CD4-positive, alpha-beta T cell treated with Interleukin-6 for 4 hours (primary cell): Measurements from ENCODE around the gene RPH3AL.

Experiments
- DNase-seq: peaks from one replicate; pipeline ENCODE4 v3.0.0-alpha.2; 2020; ENCODE audit warnings: mixed read lengths

RPH3AL gene

GRCh38 chr17:353213-353837, 718 bp upstream of the RPH3AL start:
- no peak for DNase-seq

- no peak for DNase-seq
Observed at GRCh38 chr17:351875-352420, 659 bp downstream of the RPH3AL start.

GRCh38 chr17:351449-351738, 1.2 kb downstream of the RPH3AL start:
- DNase-seq: no peak

GRCh38 chr17:350706-351448, 1.7 kb downstream of the RPH3AL start:
- DNase-seq: no peak

- DNase-seq: no peak
Observed at GRCh38 chr17:349666-350065, 2.9 kb downstream of the RPH3AL start.

GRCh38 chr17:348692-349425, 3.7 kb downstream of the RPH3AL start:
- no peak for DNase-seq

GRCh38 chr17:348012-348411, 4.6 kb downstream of the RPH3AL start:
- no peak for DNase-seq

- no peak for DNase-seq
Observed at GRCh38 chr17:347309-347899, 5.2 kb downstream of the RPH3AL start.

GRCh38 chr17:345992-346785, 6.4 kb downstream of the RPH3AL start:
- DNase-seq: no peak

GRCh38 chr17:345261-345660, 7.3 kb downstream of the RPH3AL start:
- no peak for DNase-seq

- no peak for DNase-seq
Observed at GRCh38 chr17:343875-344752, 8.5 kb downstream of the RPH3AL start.

- no peak for DNase-seq
Observed at GRCh38 chr17:343211-343610, 9.4 kb downstream of the RPH3AL start.

GRCh38 chr17:340074-340473, 12.5 kb downstream of the RPH3AL start:
- DNase-seq: no peak

GRCh38 chr17:339193-340061, 13.2 kb downstream of the RPH3AL start:
- DNase-seq: no peak

GRCh38 chr17:338442-339192, 14.0 kb downstream of the RPH3AL start:
- DNase-seq: no peak

- DNase-seq: no peak
Observed at GRCh38 chr17:337866-338265, 14.7 kb downstream of the RPH3AL start.

- no peak for DNase-seq
Observed at GRCh38 chr17:337453-337852, 15.2 kb downstream of the RPH3AL start.

GRCh38 chr17:337022-337420, 15.6 kb downstream of the RPH3AL start:
- DNase-seq: no peak

GRCh38 chr17:336110-337021, 16.2 kb downstream of the RPH3AL start:
- peak; percentile 71 for DNase-seq
